A549 treated with DMSO at 1 μM for 4 hours (cell line): ENCODE measurements around the gene KAT7. TPM values are rescaled to one million over a fixed set of nuclear protein-coding genes. Genes with fewer than 3 reads are reported as not detected.

Experiments
- total RNA-seq: library from RNA; stranded (reverse); fragments of 200-300 nt; extraction: Qiagen RNA extraction; gene quantifications from 5 replicates; pipeline ENCODE4 v1.2.3, GENCODE V29; 2022; ENCODE audit warnings: low read depth

The KAT7 gene
- 27.8 to 33.3 TPM (median 31.2 TPM) in 5 replicates for total RNA-seq

GRCh38 chr17:49788478-49789242 lies at the start of gene KAT7:
TSS of gene KAT7 (plus strand) at chr17:49788681. CDS start at chr17:49788835, 154 bp downstream.

DNA sequence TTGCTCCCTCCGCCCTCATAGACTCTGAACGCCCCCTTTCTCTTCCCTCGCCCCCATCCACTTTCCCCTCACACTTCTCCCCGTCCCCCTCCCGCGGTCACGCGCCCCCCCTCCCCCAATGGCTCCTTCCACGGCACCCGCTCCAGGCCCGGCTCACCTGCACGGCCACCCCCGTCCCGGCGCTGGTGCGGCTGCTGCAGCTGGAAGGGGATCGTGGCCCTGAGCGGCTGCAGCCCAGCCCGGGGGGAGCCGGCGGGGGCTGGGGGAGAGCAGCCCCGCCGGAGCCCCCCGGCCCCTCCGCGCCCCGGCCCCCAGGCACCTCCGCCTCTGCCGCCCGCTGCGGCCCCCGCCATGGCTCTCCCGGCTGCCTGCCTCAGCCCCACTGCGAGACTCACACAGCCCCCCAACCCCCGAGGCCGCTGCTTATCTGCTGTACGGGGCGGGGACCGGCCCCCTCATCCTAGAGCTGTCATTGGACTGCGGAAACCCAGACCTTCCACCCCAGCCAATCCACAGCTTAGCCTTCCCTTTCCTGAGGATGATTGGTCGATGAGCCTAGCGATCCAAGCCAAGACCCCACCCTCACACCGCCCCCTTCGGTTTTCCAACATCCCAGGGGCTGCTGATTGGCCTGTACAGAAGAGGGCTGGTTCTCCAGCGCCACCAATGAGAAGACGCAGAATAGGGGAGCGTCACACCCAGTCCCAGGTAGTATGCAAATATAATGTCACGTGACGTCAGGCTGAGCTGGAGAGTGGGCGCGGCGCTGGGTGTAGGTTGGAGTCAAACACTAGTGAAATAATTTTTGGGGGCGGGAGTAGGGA lies 24.5 kb upstream of the KAT7 start, which contains the start of gene FAM117A:
TSS of gene FAM117A (minus strand) at position 397 of the 824 bp plus-strand sequence. CDS start at position 353, 44 bp downstream.

GRCh38 chr17:49848019-49848473 lies 59.6 kb downstream of the KAT7 start, which contains the start of gene TAC4:
TSS of gene TAC4 (minus strand) at chr17:49848069. CDS start at chr17:49848017, 52 bp downstream.

Other genes with a start within 250 kb of the KAT7 start
- gene NXPH3, start 212.8 kb upstream of the KAT7 start, total RNA-seq = 0.20 to 0.46 TPM (median 0.29 TPM) in 5 replicates
- 30.7 to 47.6 TPM (median 42.1 TPM) in 5 replicates for gene SPOP, start 110.6 kb upstream of the KAT7 start, total RNA-seq
- 89.3 to 100 TPM (median 94.1 TPM) in 5 replicates for gene SLC35B1, start 80.7 kb upstream of the KAT7 start, total RNA-seq
- 0.68 to 1.3 TPM (median 1.1 TPM) in 5 replicates for gene FAM117A, start 24.6 kb upstream of the KAT7 start, total RNA-seq
- gene TAC4, start 59.4 kb downstream of the KAT7 start, total RNA-seq = not detected in 5 replicates
- 2.4 to 3.3 TPM (median 3.0 TPM) in 5 replicates for gene DLX4, start 180.5 kb downstream of the KAT7 start, total RNA-seq
- 0.08 to 0.28 TPM (median 0.14 TPM) in 5 replicates for gene DLX3, start 206.5 kb downstream of the KAT7 start, total RNA-seq